ENCODE measurements around the gene CLEC20A.
"Not testable (repeated sequence)": the region's sequence is repeated elsewhere in the genome, so short reads cannot be mapped to it uniquely, and the experiment has no call there.

CLEC20A gene

DNA sequence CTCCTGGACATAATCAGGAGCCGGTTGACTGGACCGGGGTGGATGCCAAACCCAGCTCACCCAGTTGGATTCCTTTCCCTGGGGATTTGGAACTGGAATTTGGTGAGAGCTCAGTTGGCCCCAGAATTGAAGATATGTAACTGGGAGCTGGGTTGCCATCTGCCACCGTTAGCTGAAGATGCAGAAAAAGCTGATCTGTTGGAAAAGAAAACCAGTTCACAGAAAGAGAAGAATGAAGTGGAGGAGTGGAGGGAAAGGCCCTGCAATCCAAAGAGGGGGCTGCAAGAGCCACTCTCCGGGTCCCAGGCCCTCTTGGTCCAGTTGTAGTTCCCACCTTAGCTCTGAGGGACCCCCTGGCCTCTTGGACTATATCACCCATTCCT, 32.2 kb upstream of the CLEC20A start:
- DNase-seq = no peak

DNA sequence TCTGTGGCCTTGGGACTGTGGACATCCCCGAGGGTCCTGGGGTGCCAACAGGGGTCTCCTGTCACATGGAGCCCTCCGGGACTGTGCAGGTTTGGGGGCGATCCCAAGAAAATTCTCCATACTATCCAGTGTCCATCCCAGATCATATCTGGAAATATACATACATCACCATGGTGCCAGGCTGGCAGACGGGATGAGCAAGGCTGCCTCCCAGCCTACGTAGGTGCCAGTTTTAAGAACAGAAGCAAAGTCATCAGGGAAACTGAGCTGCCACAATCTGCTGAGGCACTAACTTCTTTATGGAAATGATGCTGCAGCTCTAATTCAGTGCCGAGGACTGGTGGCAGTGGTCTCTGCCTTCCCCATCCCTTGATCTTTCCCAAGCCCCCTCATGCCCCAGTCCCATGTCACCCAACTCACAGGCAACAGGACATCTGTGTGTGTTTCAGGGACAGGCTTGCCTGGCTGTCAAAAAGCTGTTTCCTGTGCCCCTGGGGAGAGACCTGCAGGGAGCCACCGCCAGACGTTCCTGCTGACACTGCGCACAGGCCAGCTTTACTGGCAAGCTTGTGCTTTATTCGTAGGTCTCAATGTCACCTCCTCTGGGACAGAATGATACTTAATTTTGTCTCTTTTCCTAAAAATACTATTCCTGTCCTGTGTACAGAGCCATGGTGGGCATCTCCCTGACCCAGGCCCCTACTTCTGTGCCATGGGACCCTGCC, 31.6 kb upstream of the CLEC20A start:
- no peak for DNase-seq

DNA sequence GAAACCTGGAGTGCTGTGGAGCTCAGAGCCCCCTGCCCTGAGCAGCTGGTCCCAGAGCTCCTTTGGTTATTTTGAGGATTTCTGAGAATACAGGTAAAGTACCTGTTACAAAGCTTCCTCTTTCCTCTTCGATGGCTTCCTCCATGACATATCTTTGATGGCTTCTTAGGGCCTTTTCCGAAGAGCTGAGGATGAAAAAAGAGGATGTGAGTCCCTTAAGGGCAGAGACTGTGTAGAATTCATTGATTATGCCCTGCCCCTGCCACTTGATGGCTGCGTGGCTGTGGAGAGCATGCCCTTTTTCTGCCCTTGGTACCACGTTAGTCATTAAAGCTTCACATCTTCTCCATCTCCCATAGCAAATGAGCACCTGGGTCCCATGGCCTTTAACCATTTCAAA, 30.4 kb upstream of the CLEC20A start:
- DNase-seq = no peak

DNA sequence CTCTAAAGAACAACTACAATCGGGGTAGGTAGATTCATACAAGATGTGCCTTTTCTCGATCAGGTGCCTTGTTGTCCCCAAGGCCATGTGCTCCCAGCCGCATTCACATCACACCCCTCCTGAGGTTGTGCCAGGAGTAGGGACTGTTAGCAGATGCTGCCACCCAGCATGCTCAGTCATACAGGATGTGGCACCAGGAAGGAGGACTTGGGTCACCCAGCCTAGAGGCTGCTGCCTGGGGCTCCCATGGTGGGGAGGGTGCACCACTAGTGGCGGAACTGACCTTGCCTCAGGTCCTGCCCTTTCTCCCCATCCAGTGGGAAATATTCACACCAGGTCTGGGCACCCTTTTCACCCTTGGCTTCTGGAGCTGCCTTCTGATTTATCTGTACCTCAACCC, 24.5 kb upstream of the CLEC20A start:
- no peak for DNase-seq

DNA sequence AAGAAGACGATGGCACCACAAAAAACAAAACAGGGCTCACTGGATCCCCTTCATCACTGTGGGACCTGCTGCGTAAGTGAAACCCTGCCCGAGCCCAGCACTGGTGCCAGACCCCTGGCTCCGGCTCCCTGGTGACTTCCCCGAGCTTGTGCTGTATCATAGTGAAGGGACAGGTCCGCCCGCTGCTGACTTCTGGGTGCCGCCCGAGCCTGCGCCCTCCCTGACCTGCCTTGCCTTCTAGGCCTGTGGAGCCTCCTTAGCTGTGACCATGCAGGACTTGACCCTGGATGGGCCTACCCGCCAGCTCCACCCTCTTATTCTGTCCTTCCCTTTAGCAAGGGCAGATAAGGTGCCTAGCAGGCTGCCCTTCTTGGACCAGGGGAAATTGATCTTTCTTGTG, 24.0 kb upstream of the CLEC20A start:
- no peak for DNase-seq

DNA sequence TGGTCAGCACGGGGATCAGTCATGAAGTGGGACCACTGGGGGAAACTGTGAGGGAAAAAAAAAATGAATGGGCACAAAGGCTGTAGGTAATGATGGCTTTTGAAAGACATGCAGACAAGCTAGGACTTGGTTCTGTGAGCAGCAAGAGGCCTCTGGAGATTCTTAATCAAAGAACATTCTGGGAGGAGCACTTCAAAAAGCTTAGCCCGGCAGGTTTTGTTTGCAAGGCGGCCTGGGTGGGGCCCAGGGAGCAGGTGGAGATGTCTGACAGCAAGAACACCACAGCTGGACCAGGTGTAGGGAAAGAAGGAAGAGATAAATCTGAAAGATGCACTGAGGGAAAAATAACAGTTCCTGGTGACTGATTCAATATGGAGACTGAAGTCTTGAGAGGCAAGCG, 22.1 kb upstream of the CLEC20A start:
- no peak for DNase-seq

DNA sequence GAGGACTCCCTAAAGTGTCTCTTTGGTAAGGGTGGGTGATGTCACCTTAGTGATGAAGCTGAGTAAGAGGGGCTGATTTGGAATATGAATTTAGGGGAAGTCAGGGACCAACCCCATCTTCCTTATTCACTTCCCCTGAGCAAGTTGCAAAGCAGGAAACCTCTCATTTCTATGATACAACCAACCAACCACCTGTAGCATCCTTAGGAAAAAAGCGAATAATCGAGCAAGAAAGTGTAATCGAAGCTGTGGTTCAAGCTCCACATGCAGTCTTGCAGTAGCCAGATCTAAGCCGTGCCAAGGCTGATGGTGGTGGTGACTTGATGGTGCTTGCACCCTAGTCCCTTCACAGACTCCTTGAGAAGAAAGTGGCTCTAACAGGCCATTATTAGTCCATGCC, 19.3 kb upstream of the CLEC20A start:
- no peak for DNase-seq

DNA sequence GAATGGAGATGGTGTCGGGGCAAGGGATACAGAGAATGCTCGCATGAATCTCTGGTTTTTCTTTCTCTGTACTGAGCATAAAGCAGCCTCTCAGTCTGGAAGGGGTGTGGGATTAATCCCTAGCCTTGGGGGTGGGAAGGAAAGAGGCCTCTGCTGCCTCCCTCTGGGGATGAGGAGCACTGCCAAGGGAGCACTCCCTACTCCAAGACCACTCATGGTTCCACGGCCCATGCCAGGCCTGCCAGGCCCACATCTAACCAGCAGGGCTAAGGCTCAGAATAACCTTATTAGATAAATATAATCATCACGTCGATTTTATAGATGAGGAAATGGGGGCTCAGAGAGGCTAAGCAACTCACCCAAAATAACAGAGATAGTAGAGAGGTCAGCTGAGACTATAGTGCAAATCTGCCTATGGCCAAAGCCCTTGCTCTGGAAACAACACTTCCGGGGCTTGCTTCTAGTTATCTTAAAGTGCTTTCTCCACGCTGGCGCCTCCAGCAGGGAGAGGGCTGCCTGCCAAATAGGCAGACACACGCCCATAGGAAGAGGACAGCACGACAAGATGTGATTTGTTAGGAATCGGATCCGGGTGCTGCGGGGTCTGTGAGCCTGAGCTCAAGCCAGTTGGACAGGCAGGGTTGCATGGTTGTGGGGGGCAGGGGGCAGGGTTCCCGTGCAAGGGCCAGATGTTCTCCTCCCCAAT, 16.7 kb upstream of the CLEC20A start:
- DNase-seq = no peak

DNA sequence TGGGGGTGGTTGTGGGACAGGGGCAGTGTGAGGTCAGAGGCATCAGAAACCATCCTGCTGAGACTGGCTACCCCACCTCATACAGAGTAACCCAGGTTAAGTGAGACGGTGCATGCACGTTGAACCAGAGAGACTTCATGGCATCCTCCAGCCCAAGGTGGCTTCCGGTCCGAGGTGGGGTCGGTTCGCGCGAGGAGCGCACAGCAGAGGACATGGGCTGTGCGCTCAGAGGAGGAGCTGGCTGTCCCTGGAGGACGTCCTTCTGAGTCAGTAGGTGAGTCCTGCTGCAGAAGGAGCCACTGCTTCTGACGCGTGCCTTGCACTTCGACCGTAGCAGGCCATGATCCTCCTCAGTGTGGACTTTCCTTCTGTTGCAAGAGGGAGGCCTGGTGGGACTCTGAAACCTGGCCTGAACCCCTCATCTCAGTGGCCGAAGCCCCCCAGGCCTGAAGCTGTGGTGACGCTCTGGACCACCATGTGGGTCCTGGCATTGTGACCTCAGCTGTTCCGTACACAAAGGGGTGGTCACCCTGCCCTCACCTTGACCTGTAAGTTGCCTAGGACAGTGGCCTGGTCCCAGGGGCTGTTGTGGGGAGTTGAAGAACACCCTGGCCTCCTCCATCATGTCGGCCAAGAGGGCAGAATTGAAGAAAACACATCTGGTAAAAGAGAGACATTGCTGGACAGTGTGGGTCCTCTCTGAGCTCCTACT, 16.0 kb upstream of the CLEC20A start, which contains the start of gene TEX35:
TSS of gene TEX35 (plus strand) at position 544 of the 712 bp plus-strand sequence. CDS start at position 624, 80 bp downstream.
- DNase-seq = no peak

DNA sequence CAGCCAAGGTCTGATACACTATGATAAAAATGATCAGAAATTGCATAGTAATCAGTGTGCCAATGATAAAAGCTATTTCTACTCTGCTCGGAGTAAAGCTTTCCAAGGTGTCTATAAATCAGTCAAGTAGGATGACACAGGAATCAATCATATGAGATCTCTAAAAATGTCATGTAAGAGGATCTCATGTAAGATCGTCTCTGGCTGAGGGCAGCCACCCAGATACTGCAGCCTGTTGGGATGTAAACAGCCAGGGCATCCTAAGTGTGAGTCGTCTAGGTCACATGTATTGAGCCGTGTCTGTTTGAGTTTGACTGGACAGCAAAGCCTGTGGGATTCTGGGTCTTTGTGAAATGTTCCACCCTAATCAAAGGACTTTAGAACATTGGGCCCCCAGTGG, 13.4 kb upstream of the CLEC20A start:
- no peak for DNase-seq

DNA sequence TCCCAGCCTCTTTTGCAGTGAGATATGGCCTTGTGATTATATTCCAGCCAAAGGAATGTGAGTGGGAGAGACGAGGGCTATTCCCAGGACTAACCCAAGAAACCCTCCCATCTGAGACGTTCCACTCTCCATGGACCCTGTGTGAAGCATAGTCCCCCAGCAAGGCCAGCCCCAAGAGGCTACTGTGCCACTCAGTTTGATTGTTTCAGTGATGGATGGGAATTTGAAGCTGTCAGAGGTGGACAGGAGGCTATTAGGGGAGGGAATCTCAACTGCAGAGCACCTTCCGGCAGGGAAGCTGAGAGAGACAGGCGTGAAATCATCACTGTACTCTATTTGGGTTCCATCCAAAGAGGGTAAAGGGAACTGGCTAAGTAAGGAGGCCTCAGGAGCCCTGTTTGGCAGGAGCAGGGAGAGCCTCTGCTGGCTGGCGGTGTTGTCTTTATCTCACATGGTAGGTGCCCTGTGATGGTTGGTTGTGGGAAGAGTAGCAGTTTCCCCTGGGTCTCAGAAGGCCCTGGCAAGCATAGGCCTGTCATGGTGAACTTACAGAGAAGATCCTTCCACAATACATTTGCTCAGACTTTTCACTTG, 12.7 kb upstream of the CLEC20A start:
- DNase-seq = no peak

DNA sequence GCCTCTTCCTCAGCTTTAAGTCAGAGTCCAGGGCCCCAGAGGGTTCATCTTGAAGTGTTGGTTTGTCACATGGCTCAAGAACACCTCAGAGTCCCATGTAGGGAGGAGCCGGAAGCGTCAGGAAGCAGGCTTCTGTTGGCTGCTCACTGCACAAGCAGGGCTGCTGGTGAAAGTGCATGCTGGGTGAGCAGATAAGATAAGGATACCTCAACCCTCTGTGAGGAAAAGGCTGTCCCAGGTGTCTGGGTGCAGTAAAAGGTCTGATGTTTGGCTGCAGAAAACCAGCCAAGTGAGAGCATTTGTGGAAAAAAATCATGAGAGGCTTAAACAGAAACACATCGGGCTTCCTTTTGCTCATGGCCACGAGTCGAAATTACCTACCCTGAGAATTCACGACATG, 9.9 kb upstream of the CLEC20A start:
- no peak for DNase-seq

DNA sequence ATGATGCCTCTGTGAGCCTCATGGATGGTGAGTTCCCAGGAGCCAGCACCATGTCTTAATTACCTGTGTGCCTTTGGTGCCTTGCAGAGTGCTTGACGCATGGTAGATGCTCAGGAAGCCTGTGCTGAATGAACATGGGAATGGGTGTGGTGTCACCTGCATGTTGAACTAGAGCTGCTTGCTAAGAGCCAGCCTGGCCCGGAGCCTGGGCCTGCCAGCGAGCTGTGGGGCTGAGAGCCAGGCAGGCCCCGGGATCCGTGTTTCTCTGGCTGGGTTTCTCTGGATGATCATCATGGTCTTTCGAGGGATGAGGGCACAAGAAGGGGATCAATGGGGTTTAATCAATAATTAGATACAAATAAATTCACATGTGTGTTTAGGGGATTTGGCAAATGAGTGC, 9.4 kb upstream of the CLEC20A start:
- no peak for DNase-seq

DNA sequence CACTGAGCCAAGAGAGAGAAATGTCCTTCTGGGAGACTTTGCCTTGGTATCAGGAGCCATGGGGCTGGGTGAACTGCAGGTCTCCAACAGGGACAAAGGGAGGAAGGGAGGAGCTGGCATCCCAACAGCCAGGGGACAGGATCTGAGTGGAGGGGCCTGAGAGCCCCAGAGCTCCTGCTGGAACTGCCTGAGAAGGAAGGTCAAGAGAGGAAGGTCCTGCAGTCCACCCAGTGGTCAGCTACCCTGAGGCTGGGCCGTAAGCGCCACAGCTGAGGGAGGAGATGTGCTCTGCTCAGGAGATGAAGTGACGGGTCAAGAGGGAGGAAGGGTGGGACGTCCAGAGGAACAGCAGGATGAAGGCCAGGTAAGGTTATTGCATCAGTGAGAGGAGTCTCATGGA, 7.5 kb upstream of the CLEC20A start:
- DNase-seq = no peak

DNA sequence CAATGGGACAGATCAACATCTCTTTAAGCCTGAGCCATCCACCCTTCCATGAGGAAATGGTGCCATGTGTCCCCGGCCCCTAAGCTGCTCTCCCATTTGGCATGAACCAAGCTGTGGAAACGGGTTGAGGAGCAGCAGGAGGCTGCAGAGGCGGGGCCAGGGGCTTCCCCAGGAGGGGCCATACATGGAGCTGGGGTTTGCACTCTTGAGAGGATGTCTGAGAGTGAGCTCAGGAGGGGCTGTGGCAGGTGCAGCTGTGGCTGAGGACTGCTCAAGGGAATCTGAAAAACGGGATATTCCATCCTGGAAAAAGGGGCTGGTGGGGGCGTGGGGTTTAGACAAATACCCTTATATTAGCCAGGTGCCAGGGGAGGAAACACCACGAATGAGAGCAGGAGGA, 7.1 kb upstream of the CLEC20A start:
- DNase-seq = no peak

DNA sequence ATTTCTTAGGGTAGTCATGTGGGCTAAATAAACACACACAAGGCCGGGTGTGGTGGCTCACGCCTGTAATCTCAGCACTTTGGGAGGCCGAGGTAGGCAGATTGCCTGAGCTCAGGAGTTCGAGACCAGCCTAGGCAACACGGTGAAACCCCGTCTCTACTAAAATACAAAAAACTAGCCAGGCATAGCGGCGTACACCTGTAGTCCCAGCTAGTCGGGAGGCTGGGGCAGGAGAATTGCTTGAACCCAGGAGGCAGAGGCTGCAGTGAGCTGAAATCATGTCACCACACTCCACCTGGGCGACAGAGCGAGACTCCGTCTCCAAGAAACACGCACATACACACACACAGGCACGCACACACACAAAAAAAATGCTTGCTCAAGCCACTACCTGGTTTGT, 6.6 kb upstream of the CLEC20A start:
- DNase-seq = not testable (repeated sequence)

DNA sequence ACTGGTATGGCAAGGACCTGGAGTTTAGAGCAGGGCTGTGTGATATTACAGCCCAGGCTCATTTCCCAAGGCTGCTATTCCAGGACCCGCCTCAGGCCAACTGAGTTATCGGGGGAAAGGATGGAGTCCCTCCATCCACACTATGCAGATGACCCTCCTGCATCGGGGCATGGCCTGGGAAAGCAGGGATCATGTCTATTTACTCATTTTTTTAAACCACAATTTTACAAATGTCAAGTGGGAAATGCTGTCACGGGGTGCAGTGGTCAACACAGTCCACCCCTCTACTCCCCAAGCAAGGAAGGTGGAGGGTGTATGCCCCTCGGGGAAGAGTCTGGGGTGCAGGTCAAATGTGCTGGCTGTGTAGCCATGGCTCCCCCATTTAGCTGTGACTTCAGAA, 6.1 kb upstream of the CLEC20A start:
- DNase-seq = no peak

DNA sequence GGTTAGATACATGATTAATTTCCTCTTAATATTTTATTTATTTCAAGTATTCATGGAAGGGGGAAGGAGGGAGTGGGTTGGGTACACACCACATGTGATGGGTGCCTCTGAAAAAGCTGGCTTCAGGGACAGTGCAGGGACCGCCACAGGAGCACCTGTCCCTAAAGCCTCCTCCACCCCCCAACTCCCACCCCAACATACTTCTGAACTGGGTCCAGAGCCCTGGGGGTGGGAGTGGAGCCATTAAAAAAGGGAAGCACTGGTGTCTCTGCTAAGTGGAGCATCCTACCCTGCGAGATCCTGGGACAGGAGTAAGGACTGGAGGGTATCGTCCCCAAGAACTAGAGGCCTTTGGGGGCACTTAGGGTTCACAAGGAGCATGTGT, 5.6 kb upstream of the CLEC20A start:
- DNase-seq = no peak

DNA sequence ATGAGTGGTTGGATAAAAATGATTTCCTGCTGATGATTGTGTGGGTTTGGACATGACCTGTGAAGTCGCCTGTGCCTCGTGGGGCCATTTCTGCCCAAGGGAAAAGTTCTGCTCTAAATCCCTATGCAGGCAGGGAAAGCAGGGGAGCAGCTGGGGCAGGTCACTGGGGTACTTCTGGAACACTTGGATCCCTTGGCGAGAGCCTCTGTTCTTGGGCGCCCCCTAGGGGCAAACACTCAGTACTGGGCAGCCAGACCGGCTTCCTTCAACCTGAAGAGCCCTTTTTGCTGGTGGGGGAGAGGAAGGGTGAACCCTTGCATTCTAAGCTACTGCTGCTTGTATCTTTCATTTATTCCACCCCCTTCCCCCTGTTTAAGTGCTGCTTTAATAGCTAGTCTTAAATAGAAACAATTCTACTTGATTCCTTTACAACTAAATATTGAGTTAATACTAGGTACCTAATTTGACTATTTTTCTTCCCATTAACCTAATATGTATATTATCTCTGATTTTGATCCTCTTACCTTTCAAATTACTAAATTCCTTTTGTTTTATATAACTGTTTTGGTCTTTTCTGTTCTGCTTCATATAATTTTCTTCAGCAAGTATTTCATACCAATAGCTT, 5.1 kb upstream of the CLEC20A start:
- DNase-seq = peak; percentile 81

DNA sequence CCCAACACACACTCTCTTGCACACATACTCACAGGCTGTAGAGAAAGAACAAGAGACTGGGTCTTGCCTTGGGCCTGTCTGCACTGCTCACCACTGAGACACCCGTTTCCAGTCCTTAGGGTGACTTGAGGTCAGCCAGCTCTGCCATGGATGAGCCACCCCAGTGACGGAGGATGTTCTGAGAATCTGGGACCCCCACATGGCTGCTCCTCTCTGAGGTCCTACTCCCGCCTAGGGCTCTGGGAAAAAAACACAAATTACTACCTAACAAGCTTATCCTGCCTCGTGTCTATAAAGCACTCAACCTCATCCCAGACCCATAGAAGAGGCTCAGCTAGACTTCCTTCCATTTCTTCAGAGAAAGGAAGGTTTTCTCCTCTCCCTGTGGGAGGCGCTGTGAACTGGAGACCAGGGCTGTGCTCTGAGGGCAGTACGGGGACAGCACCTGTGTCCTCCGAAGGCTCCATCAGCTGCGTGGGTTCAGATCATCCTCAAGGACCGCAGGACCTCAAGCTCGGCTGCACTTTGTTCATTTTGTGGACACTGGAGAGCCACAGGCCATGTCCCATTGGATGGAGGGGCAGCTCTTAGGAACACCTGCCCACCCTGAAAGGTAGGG, 4.3 kb upstream of the CLEC20A start:
- DNase-seq = no peak

DNA sequence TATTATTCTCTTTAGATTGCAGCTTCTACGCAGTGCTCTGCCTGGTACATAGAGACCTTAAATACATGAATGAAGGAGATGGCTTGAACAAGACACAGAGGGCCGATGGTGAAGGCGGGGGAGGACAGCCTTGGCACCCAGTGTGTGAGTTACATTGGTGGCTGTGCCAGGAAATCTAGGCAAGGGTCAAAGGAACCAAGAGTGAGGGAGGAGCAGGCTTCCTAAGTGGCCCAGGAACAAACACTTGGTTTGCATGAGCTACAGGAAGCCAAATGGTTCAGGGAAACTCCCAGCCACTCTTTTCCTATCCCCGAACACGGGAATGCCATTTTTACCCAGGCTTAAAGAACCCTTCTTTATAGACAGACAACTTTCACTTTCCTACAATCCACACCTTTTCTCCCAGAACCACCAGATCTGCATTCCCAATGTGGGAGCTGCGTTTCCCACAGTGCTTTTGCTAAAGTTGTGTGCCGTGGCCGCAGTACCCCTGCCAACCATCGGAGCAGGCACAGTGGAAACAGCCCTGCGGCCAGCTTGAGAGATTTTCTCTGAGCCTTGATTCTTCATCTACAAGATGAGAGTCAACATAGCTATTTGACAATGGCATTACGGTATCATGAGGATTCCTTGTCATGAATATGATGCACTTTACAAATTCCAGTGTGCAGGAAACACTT, 3.5 kb upstream of the CLEC20A start:
- DNase-seq = no peak
